RWPE1 (cell line): ENCODE data around the gene HEPH.

ENCODE experiments used
- CTCF ChIA-PET: fragments of 350-600 bp; sonication (Branson Sonifier 250); formaldehyde crosslinking; extraction: SDS; loops from one replicate; lab custom pipeline; 2021; lab: Yijun Ruan, JAX
- POLR2A ChIA-PET: fragments of 400-600 bp; formaldehyde crosslinking; extraction: SDS; loops from one replicate; lab custom pipeline; 2020; ENCODE audit warnings: antibody characterized with exemption; ENCODE audit not compliant: low non-redundant PET; lab: Yijun Ruan, JAX
- DNase-seq: peaks from one replicate; pipeline ENCODE4 v3.0.0; 2012; ENCODE audit warnings: low spot score
- H3K27ac ChIP-seq: fragments of 450-650 bp; 2 replicates; pipeline ENCODE4 v1.5.1; 2017
- TF ChIP-seq, protein P1 (sequence below): fragments of 450-650 bp; conservative IDR thresholded peaks from 2 replicates; pipeline ENCODE4 v1.5.1; 2017; ENCODE audit warnings: low read depth, mild to moderate bottlenecking

HEPH gene

DNA sequence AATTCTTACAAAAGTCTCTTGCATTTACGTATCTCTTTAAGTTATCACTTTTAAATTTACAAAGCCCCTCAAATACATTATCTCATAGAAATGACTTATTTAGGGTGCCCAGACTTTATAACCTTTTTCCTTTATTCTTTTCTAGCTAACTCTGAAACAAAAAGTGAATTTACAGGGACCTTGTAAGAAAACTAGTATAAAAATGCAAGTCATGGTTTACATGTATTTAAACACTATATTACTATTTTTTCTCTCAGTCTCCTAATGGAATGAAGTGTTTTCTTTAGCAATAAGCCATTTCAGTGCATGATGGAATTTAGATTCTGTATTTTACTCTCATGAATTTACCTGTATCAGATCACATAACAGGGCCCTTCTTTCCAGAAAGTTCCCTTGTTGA, 14.5 kb upstream of the HEPH start:
- H3K27ac ChIP-seq = no peak overlapping the region
- TF ChIP-seq, protein P1, sequence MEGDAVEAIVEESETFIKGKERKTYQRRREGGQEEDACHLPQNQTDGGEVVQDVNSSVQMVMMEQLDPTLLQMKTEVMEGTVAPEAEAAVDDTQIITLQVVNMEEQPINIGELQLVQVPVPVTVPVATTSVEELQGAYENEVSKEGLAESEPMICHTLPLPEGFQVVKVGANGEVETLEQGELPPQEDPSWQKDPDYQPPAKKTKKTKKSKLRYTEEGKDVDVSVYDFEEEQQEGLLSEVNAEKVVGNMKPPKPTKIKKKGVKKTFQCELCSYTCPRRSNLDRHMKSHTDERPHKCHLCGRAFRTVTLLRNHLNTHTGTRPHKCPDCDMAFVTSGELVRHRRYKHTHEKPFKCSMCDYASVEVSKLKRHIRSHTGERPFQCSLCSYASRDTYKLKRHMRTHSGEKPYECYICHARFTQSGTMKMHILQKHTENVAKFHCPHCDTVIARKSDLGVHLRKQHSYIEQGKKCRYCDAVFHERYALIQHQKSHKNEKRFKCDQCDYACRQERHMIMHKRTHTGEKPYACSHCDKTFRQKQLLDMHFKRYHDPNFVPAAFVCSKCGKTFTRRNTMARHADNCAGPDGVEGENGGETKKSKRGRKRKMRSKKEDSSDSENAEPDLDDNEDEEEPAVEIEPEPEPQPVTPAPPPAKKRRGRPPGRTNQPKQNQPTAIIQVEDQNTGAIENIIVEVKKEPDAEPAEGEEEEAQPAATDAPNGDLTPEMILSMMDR = no peak
- no peak for DNase-seq
- ChIA-PET POLR2A (no interaction called here), CTCF (no interaction called here)

DNA sequence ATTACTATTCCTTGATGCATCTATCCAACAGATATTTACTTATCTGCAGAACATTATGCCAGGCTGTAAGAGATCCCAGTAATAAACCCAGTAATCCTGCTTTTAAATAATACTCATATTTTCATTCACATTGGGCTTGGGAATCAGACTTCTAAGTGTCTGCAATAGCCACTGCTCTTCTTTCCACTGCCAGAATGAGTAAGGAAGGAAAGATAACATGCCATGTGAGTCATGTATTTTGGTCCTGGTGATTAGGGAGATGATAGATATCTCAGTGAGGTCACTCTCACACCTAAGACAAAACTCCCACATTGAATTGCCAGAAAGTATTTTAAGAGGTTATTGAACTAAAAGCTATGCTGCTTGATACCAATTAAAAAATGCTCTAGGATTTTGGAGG, 13.9 kb upstream of the HEPH start:
- ChIA-PET CTCF (no interaction called here), POLR2A (no interaction called here)
- no peak overlapping the region for H3K27ac ChIP-seq
- DNase-seq = no peak
- TF ChIP-seq, protein P1 = no peak

DNA sequence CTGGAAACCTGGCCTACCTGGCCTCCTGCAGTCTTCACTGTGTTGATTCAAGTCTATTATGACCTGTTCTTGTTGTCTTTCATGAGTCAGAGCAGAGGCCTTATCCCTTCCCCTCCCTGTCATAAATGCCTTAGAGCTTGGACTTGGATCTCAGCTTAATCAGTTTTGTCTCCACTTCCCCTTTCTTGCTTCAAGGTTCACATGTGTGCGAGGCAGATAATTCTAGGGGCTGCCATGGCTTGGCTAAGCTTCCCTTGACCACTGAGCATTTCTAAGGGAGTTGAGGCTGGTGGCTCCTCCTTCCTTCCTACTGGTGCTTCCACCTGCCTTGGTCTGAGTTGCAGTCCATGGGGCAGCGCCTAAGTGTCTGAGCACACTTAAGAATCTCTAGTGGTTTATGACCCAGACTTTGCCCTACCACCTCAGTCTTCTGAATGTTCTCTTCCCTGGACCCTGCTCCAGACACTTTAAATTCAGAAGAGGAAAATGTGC, 1.7 kb upstream of the HEPH start:
- DNase-seq = no peak
- POLR2A ChIA-PET = no interaction called here
- CTCF ChIA-PET = no interaction called here
- TF ChIP-seq, protein P1 = no peak
- no peak overlapping the region for H3K27ac ChIP-seq

DNA sequence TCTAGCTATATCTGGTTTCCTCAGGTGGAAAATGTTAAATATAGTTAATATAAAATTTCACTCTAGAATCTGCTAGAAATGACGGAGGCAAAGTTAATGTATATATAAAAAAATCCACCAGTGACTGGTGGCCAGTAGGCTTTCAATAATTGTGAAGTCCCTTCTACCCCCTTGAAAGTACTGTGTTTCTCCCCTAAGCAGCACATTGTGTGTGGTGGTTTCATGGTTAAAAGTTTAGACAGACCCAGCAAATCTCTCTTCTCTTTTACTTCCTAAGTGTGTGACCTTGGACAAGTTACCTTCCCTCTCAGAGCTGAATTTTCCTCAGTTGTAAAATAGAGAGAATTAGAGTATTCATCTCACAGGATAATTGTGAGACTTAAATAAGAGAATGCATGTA, 600 bp upstream of the HEPH start:
- ChIA-PET POLR2A (no interaction called here), CTCF (no interaction called here)
- H3K27ac ChIP-seq = no peak overlapping the region
- TF ChIP-seq, protein P1 = no peak
- no peak for DNase-seq

DNA sequence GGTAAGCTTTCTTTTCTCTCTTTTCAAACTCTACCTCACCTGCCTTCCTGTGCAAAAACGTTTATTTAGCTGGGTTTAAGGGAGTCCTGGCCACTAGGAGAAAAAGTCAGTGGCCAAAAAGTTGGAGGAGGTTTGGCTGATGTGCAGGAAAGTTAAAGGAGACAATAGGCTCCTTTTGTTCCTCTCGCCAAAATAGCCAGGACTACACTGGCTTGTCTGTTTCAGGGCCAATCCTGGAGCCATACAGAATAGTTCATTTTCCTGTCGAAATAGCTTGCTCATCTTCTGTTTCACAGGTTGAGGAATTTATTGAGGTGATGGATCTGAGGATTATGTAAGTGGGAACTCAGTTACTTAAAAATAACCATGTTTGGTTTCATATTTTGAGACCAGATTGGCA, 423 bp downstream of the HEPH start:
- CTCF ChIA-PET = no interaction called here
- TF ChIP-seq, protein P1 = no peak
- no peak overlapping the region for H3K27ac ChIP-seq
- POLR2A ChIA-PET = no interaction called here
- no peak for DNase-seq

DNA sequence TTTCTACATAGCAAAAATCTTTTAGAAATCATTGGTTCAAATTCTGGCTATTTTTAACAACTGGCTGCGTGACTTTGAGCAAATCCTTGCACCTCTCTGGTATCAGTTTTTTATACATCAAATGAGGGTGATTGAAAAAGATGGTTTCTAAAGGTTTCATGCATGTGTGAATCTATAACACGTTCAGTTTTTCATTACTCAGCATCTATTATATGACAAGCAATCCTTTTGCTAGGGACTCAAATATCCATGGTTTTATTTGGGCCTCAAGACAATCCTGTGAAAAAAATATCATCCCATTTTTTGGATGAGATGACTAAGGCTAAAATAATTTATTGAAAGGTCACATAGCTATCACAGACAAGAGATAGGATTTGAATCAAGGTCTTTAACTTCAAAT, 884 bp downstream of the HEPH start:
- ChIA-PET CTCF (no interaction called here), POLR2A (no interaction called here)
- TF ChIP-seq, protein P1 = no peak
- no peak overlapping the region for H3K27ac ChIP-seq
- DNase-seq = no peak
